HepG2 (cell line): ENCODE results near the gene MYH10. TPM values are rescaled to one million over a fixed set of nuclear protein-coding genes. Genes with fewer than 3 reads are reported as not detected.

Experiments used
- CCDC6 ChIP-seq: sonication (generic); formaldehyde crosslinking; IDR thresholded peaks from 2 replicates; pipeline ENCODE4 v1.8.1; 2022; ENCODE audit warnings: mild to moderate bottlenecking, missing genetic modification reagents, moderate library complexity
- CENPT ChIP-seq: sonication (generic); formaldehyde crosslinking; IDR thresholded peaks from 2 replicates; pipeline ENCODE4 v1.8.0; 2022; ENCODE audit warnings: low read depth, mild to moderate bottlenecking, moderate library complexity, missing genetic modification reagents
- DBP ChIP-seq: sonication (generic); formaldehyde crosslinking; IDR thresholded peaks from 2 replicates; pipeline ENCODE4 v1.4.0; 2020; ENCODE audit warnings: missing genetic modification reagents; ENCODE audit errors: not compliant biosample characterization
- FOXA1 ChIP-seq, 2 experiments: fragments of 450-650 bp in 1 of 2; sonication (generic) in 1 of 2; formaldehyde crosslinking in 1 of 2; IDR thresholded peaks; 2 replicates each; pipeline versions ENCODE4 v1.4.0 to v1.6.1; 2016 to 2020; ENCODE audit warnings: missing genetic modification reagents in 1 of 2
- GATA4 ChIP-seq: sonication (generic); IDR thresholded peaks from 2 replicates; pipeline ENCODE4 v1.6.1; 2016; ENCODE audit warnings: antibody characterized with exemption, low read depth, borderline replicate concordance
- GATAD2A ChIP-seq: IDR thresholded peaks from 2 replicates; pipeline ENCODE4 v1.6.1; 2016
- HDAC2 ChIP-seq: sonication (generic); formaldehyde crosslinking; IDR thresholded peaks from 2 replicates; pipeline ENCODE4 v1.4.0; 2020; ENCODE audit warnings: missing genetic modification reagents
- HHEX ChIP-seq: IDR thresholded peaks from 2 replicates; pipeline ENCODE4 v1.6.1; 2016; ENCODE audit warnings: control low read depth
- IRX3 ChIP-seq: sonication (generic); formaldehyde crosslinking; IDR thresholded peaks from 2 replicates; pipeline ENCODE4 v1.8.1; 2023; ENCODE audit warnings: mild to moderate bottlenecking, low read depth, missing genetic modification reagents, borderline replicate concordance
- ISL2 ChIP-seq: sonication (generic); formaldehyde crosslinking; IDR thresholded peaks from 2 replicates; pipeline ENCODE4 v1.5.0; 2020; ENCODE audit warnings: missing genetic modification reagents
- JUND ChIP-seq: sonication (generic); formaldehyde crosslinking; IDR thresholded peaks from 2 replicates; pipeline ENCODE4 v1.8.0; 2022; ENCODE audit warnings: mild to moderate bottlenecking, missing genetic modification reagents
- NR2F2 ChIP-seq: IDR thresholded peaks from 2 replicates; pipeline ENCODE4 v1.6.1; 2012; ENCODE audit warnings: low read depth, inconsistent platforms, borderline replicate concordance
- PITX1 ChIP-seq: sonication (generic); formaldehyde crosslinking; IDR thresholded peaks from 2 replicates; pipeline ENCODE4 v1.5.1; 2020; ENCODE audit warnings: mild to moderate bottlenecking, missing genetic modification reagents
- SMC3 ChIP-seq: IDR thresholded peaks from 2 replicates; pipeline ENCODE4 v1.6.1; 2011; ENCODE audit warnings: low read length, improper control_type of control experiment
- TSC22D2 ChIP-seq: sonication (generic); formaldehyde crosslinking; IDR thresholded peaks from 2 replicates; pipeline ENCODE4 v1.5.1; 2020; ENCODE audit warnings: missing genetic modification reagents, mild to moderate bottlenecking, borderline replicate concordance
- ZNF446 ChIP-seq: sonication (generic); formaldehyde crosslinking; IDR thresholded peaks from 2 replicates; pipeline ENCODE4 v1.5.0; 2020; ENCODE audit warnings: mild to moderate bottlenecking, missing genetic modification reagents
- ZNF563 ChIP-seq: sonication (generic); formaldehyde crosslinking; IDR thresholded peaks from 2 replicates; pipeline ENCODE4 v1.8.0; 2022; ENCODE audit warnings: mild to moderate bottlenecking, moderate library complexity, missing genetic modification reagents
- ZNF773 ChIP-seq: sonication (generic); formaldehyde crosslinking; IDR thresholded peaks from 2 replicates; pipeline ENCODE4 v1.4.0; 2020; ENCODE audit warnings: missing genetic modification reagents, borderline replicate concordance
- polyA plus RNA-seq, 8 experiments: library from polyadenylated mRNA; depleted of rRNA in 3 of 8; stranded (reverse) in 7 of 8; unstranded in 1 of 8; fragments of >200 nt; fragmentation: Illumina TruSeq in 4 of 8; extraction: Trizol in 4 of 8; gene quantifications; 2 replicates each; pipeline versions ENCODE4 v1.2.1 to v1.2.3, GENCODE V29; 2011 to 2016; ENCODE audit warnings: low read depth in 4 of 8, missing spikeins in 1 of 8, mixed read lengths in 1 of 8; ENCODE audit not compliant: insufficient read depth in 1 of 8
- total RNA-seq, 5 experiments: library from RNA; depleted of rRNA; stranded (reverse); fragments of >200 nt; fragmentation: Illumina TruSeq; extraction: Trizol; gene quantifications; 2 replicates each; pipeline ENCODE4 v1.2.3, GENCODE V29; 2016; ENCODE audit warnings: low read depth in 1 of 5
- TF ChIP-seq, protein P1 (sequence below): IDR thresholded peaks from 2 replicates; pipeline ENCODE4 v1.6.1; 2016; ENCODE audit warnings: low read depth, missing genetic modification reagents, missing compliant biosample characterization
- TF ChIP-seq, protein P2 (sequence below): sonication (generic); formaldehyde crosslinking; IDR thresholded peaks from 2 replicates; pipeline ENCODE4 v1.5.0; 2020; ENCODE audit warnings: mild to moderate bottlenecking, missing genetic modification reagents, moderate library complexity
- TF ChIP-seq, protein P3 (sequence below): sonication (generic); formaldehyde crosslinking; IDR thresholded peaks from 2 replicates; pipeline ENCODE4 v1.4.0; 2020; ENCODE audit warnings: missing genetic modification reagents

Gene MYH10
- total and polyA plus RNA-seq, 2 of the 13 experiments (the other 11 are each of a cell fraction or from before 2014, with no cell fraction given): 43.4 to 68.6 TPM

- TF ChIP-seq SMC3 (0 out of 2 replicates have a peak, but pooled peaks have one; percentile 1), GATAD2A (peak; percentile 56), PITX1 (0 out of 2 replicates have a peak, but pooled peaks have one; percentile 31), ZNF773 (CRISPR knock-in tag) (no peak), DBP (CRISPR knock-in tag) (no peak), NR2F2 (peak; percentile 47; the same call in 1 of the 2 replicates), CCDC6 (0 out of 2 replicates have a peak, but pooled peaks have one; percentile 3), GATA4 (peak; percentile 73; the same call in 1 of the 2 replicates), ZNF563 (CRISPR knock-in tag) (no peak), CENPT (CRISPR knock-in tag) (no peak), FOXA1 (IDR thresholded peaks at IDR 0.05) (no peak), FOXA1 (CRISPR knock-in tag; IDR thresholded peaks at IDR 0.05) (peak; percentile 82), IRX3 (CRISPR knock-in tag) (no peak), HHEX (CRISPR knock-in tag) (peak; percentile 67), ISL2 (peak; percentile 60; the same call in 1 of the 2 replicates), HDAC2 (CRISPR knock-in tag) (peak; percentile 51; the same call in 1 of the 2 replicates), JUND (CRISPR knock-in tag) (peak; percentile 62; the same call in 1 of the 2 replicates), ZNF446 (CRISPR knock-in tag) (no peak), TSC22D2 (no peak)
- TF ChIP-seq, protein P1, sequence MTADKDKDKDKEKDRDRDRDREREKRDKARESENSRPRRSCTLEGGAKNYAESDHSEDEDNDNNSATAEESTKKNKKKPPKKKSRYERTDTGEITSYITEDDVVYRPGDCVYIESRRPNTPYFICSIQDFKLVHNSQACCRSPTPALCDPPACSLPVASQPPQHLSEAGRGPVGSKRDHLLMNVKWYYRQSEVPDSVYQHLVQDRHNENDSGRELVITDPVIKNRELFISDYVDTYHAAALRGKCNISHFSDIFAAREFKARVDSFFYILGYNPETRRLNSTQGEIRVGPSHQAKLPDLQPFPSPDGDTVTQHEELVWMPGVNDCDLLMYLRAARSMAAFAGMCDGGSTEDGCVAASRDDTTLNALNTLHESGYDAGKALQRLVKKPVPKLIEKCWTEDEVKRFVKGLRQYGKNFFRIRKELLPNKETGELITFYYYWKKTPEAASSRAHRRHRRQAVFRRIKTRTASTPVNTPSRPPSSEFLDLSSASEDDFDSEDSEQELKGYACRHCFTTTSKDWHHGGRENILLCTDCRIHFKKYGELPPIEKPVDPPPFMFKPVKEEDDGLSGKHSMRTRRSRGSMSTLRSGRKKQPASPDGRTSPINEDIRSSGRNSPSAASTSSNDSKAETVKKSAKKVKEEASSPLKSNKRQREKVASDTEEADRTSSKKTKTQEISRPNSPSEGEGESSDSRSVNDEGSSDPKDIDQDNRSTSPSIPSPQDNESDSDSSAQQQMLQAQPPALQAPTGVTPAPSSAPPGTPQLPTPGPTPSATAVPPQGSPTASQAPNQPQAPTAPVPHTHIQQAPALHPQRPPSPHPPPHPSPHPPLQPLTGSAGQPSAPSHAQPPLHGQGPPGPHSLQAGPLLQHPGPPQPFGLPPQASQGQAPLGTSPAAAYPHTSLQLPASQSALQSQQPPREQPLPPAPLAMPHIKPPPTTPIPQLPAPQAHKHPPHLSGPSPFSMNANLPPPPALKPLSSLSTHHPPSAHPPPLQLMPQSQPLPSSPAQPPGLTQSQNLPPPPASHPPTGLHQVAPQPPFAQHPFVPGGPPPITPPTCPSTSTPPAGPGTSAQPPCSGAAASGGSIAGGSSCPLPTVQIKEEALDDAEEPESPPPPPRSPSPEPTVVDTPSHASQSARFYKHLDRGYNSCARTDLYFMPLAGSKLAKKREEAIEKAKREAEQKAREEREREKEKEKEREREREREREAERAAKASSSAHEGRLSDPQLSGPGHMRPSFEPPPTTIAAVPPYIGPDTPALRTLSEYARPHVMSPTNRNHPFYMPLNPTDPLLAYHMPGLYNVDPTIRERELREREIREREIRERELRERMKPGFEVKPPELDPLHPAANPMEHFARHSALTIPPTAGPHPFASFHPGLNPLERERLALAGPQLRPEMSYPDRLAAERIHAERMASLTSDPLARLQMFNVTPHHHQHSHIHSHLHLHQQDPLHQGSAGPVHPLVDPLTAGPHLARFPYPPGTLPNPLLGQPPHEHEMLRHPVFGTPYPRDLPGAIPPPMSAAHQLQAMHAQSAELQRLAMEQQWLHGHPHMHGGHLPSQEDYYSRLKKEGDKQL: peak; percentile 51; the same call in 1 of the 2 replicates
- TF ChIP-seq, protein P2, sequence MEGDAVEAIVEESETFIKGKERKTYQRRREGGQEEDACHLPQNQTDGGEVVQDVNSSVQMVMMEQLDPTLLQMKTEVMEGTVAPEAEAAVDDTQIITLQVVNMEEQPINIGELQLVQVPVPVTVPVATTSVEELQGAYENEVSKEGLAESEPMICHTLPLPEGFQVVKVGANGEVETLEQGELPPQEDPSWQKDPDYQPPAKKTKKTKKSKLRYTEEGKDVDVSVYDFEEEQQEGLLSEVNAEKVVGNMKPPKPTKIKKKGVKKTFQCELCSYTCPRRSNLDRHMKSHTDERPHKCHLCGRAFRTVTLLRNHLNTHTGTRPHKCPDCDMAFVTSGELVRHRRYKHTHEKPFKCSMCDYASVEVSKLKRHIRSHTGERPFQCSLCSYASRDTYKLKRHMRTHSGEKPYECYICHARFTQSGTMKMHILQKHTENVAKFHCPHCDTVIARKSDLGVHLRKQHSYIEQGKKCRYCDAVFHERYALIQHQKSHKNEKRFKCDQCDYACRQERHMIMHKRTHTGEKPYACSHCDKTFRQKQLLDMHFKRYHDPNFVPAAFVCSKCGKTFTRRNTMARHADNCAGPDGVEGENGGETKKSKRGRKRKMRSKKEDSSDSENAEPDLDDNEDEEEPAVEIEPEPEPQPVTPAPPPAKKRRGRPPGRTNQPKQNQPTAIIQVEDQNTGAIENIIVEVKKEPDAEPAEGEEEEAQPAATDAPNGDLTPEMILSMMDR: 0 out of 2 replicates have a peak, but pooled peaks have one; percentile 18
- TF ChIP-seq, protein P3, sequence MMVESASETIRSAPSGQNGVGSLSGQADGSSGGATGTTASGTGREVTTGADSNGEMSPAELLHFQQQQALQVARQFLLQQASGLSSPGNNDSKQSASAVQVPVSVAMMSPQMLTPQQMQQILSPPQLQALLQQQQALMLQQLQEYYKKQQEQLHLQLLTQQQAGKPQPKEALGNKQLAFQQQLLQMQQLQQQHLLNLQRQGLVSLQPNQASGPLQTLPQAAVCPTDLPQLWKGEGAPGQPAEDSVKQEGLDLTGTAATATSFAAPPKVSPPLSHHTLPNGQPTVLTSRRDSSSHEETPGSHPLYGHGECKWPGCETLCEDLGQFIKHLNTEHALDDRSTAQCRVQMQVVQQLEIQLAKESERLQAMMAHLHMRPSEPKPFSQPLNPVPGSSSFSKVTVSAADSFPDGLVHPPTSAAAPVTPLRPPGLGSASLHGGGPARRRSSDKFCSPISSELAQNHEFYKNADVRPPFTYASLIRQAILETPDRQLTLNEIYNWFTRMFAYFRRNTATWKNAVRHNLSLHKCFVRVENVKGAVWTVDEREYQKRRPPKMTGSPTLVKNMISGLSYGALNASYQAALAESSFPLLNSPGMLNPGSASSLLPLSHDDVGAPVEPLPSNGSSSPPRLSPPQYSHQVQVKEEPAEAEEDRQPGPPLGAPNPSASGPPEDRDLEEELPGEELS: peak; percentile 37; the same call in 1 of the 2 replicates
Measured at GRCh38 chr17:8532021-8532420, 98.5 kb downstream of the MYH10 start (continued).
